Effector CD8-positive, alpha-beta T cell (primary cell): ENCODE measurements around the gene RTP5.
"Not testable (repeated sequence)": the region's sequence is repeated elsewhere in the genome, so short reads cannot be mapped to it uniquely, and the experiment has no call there.

Experiments used
- DNase-seq: peaks from one replicate; lab custom pipeline; 2025; lab: John Stamatoyannopoulos, UW

RTP5 gene

GRCh38 chr2:241922816-241923601, 53.5 kb downstream of the RTP5 start:
- not testable (repeated sequence) for DNase-seq
